Subcutaneous adipose tissue (tissue), 4 donors: ENCODE results near the gene VWA3B. TPM values are rescaled to one million over a fixed set of nuclear protein-coding genes. Genes with fewer than 3 reads are reported as not detected.

Experiments used
- CTCF ChIP-seq: fragments of 450-650 bp; IDR thresholded peaks from one replicate; pipeline ENCODE4 v1.5.1; 2016; ENCODE audit warnings: low read depth, mild to moderate bottlenecking, control low read depth, antibody characterized with exemption, moderate library complexity
- total RNA-seq, 4 donors: library from RNA; depleted of rRNA; stranded (reverse); fragments of >200 nt; gene quantifications; one replicate each; pipeline ENCODE4 v1.1.0, GENCODE V29; 2016

The VWA3B gene
- total RNA-seq, 4 donors from 2014 or later, result not detected

DNA sequence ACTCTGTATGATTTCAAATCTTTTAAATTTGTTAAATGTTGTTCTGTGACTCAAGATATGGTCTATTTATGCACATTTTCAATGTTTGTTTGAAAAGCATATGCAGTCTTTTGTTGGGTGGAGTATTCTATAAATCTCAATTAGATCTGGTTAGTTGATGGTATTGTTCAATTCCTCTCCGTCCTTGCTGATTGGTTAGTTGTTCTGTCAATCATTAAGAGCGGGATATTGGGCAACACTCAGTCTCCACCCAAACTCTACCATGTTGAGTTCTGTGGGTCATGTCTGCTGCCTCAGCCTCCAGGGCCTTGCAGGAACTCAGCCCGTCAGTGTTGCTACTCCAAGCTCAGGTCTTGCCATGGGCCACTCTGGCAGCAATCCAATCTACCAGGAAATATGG is 118.9 kb downstream of the VWA3B start:
- TF ChIP-seq CTCF, result no peak

DNA sequence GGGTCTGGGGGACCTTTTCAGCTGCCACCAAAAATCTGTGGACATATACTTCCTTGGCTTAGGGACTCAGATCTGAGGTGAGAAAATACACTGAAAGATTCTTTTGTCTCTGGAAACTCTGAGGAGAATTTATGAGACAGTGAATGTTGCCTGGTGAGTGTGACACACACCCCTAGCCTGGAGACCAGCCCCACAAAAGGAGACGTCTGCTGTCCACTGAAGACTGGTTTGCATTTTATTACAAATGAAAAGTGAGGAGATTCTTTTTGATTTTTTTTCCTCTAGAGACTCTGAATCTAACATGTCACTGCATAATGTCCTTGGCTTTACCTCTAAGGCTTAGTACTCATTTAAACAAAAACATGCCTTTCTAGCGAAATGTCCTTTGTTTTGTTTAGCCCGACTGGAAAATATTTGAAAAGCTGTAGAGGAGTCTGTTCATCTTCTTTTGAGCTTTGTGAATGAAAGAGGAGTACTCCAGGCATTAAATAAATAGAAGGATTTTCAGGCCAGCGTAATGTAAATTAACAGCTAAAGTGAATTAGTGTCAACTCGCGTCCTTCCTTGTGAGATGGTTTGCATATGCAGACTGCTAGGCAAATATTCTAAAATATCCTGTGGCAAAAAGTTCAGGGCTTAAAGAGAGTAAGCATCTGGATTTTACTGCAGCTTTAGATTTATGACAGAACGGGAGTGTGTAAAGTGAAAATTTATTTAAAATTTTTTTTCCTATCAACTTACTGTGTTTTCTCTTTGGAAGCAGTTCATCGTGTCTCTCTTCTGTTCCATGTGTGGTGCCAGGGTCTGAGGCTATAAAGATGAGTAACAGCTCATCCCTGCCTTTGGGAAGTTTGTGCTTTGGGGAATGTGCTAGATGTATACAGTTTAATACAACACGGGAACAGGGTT is 125.4 kb downstream of the VWA3B start:
- no peak for TF ChIP-seq CTCF

DNA sequence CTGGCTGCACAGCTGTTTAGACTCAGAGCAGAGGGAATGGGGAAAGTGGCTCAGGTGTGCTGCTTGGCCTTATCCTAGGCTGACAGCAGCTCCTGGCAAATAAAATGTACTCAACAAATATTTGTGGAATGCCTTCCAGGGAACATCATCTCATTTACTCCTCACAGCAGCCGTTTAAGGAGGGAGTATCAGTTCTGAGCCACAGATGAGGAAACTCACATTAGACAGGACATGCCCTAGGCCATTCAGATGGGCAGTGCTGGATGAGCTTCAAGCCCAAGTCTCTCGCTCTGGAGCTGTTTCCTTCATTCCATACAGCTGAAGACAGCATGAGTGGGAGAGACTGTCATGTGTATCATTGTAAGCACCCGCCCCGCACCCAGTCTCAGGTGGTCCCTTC is 129.6 kb downstream of the VWA3B start:
- no peak for TF ChIP-seq CTCF

- TF ChIP-seq CTCF, result no peak
These were observed 132.2 kb downstream of the VWA3B start for GRCh38 chr2:98219152-98219551.

- no peak for TF ChIP-seq CTCF
These were observed 147.0 kb downstream of the VWA3B start for GRCh38 chr2:98233941-98234340.

- TF ChIP-seq CTCF, result no peak
These were observed 147.8 kb downstream of the VWA3B start for GRCh38 chr2:98234776-98235175.

GRCh38 chr2:98236935-98237334 is 150.0 kb downstream of the VWA3B start:
- no peak for TF ChIP-seq CTCF
